Gastroesophageal sphincter (tissue), 3 donors: ENCODE data around the gene DLX3.

Source experiments
- CTCF ChIP-seq, 4 experiments: fragments of 200-600 bp in 2 of 4; fragments of 450-650 bp in 2 of 4; sonication (generic) in 1 of 4; IDR thresholded peaks; one replicate each; pipeline ENCODE4 v1.5.1; 2017 to 2019; ENCODE audit warnings: antibody characterized with exemption in 4 of 4, mild to moderate bottlenecking in 2 of 4, moderate library complexity in 2 of 4
- EP300 ChIP-seq: sonication (generic); formaldehyde crosslinking; IDR thresholded peaks from one replicate; pipeline ENCODE4 v1.6.1; 2017; ENCODE audit warnings: antibody characterized with exemption, mild to moderate bottlenecking
- POLR2A ChIP-seq, 2 donors: fragments of 450-650 bp; IDR thresholded peaks; one replicate each; pipeline ENCODE4 v1.6.1; 2017; ENCODE audit warnings: antibody characterized with exemption in 2 of 2, mild to moderate bottlenecking in 2 of 2, moderate library complexity in 1 of 2
- POLR2AphosphoS5 ChIP-seq: sonication (generic); formaldehyde crosslinking; IDR thresholded peaks from one replicate; pipeline ENCODE4 v1.6.1; 2017; ENCODE audit warnings: antibody characterized with exemption

GRCh38 chr17:50044483-50044882, 49.5 kb upstream of the DLX3 start:
- no peak for TF ChIP-seq CTCF (IDR thresholded peaks at IDR 0.05)
- TF ChIP-seq EP300, result no peak
- TF ChIP-seq POLR2A (IDR thresholded peaks at IDR 0.05), result no peak
- TF ChIP-seq POLR2AphosphoS5, result no peak
